NCI-H2107 treated with DMSO at 0.1 percent for 48 hours (cell line): ENCODE data around the gene ANTXR2.
A peak's percentile ranks its signal among the peaks of the same experiment; 100 is the strongest.

Experiments
- DNase-seq: peaks from one replicate; lab custom pipeline; 2025; ENCODE audit not compliant: unreplicated experiment; lab: John Stamatoyannopoulos, UW

Gene ANTXR2

GRCh38 chr4:80092847-80093246, 19.8 kb upstream of the ANTXR2 start:
- DNase-seq = no peak

GRCh38 chr4:80092088-80092487, 19.1 kb upstream of the ANTXR2 start:
- no peak for DNase-seq

GRCh38 chr4:80091688-80092087, 18.7 kb upstream of the ANTXR2 start:
- no peak for DNase-seq

GRCh38 chr4:80091184-80091583, 18.2 kb upstream of the ANTXR2 start:
- DNase-seq = no peak

GRCh38 chr4:80090090-80090489, 17.1 kb upstream of the ANTXR2 start:
- no peak for DNase-seq

GRCh38 chr4:80088471-80088870, 15.4 kb upstream of the ANTXR2 start:
- DNase-seq = no peak

GRCh38 chr4:80086296-80086695, 13.3 kb upstream of the ANTXR2 start:
- DNase-seq = no peak

- no peak for DNase-seq
These were observed 12.1 kb upstream of the ANTXR2 start for GRCh38 chr4:80085081-80085480.

GRCh38 chr4:80082693-80083092, 9.7 kb upstream of the ANTXR2 start:
- no peak for DNase-seq

- DNase-seq = no peak
These were observed 8.5 kb upstream of the ANTXR2 start for GRCh38 chr4:80081566-80081965.

GRCh38 chr4:80079255-80079923, 6.4 kb upstream of the ANTXR2 start:
- no peak for DNase-seq

- DNase-seq = no peak
These were observed 5.5 kb upstream of the ANTXR2 start for GRCh38 chr4:80078346-80079092.

GRCh38 chr4:80077639-80078038, 4.6 kb upstream of the ANTXR2 start:
- no peak for DNase-seq

GRCh38 chr4:80076681-80077080, 3.7 kb upstream of the ANTXR2 start:
- no peak for DNase-seq

- no peak for DNase-seq
These were observed 3.1 kb upstream of the ANTXR2 start for GRCh38 chr4:80075995-80076675.

- DNase-seq = no peak
These were observed 1.6 kb upstream of the ANTXR2 start for GRCh38 chr4:80074651-80075050.

- no peak for DNase-seq
These were observed 1.0 kb upstream of the ANTXR2 start for GRCh38 chr4:80074069-80074468.

GRCh38 chr4:80073473-80074008, 512 bp upstream of the ANTXR2 start:
- DNase-seq = no peak

- peak; percentile 4 for DNase-seq
These were observed 743 bp downstream of the ANTXR2 start for GRCh38 chr4:80072228-80072743.

- no peak for DNase-seq
These were observed 1.3 kb downstream of the ANTXR2 start for GRCh38 chr4:80071604-80072227.
